Hematopoietic multipotent progenitor cell treated with erythropoietin and hydrocortisone succinate and interleukin-3 and kit ligand, for 15 days (in vitro differentiated cells): ENCODE data around the gene GMFB.

Experiments used
- DNase-seq: peaks from one replicate; pipeline ENCODE4 v3.0.0-alpha.2; 2015; ENCODE audit warnings: low spot score

The GMFB gene

GRCh38 chr14:54490445-54491175 is 1.8 kb upstream of the GMFB start:
- DNase-seq = no peak

DNA sequence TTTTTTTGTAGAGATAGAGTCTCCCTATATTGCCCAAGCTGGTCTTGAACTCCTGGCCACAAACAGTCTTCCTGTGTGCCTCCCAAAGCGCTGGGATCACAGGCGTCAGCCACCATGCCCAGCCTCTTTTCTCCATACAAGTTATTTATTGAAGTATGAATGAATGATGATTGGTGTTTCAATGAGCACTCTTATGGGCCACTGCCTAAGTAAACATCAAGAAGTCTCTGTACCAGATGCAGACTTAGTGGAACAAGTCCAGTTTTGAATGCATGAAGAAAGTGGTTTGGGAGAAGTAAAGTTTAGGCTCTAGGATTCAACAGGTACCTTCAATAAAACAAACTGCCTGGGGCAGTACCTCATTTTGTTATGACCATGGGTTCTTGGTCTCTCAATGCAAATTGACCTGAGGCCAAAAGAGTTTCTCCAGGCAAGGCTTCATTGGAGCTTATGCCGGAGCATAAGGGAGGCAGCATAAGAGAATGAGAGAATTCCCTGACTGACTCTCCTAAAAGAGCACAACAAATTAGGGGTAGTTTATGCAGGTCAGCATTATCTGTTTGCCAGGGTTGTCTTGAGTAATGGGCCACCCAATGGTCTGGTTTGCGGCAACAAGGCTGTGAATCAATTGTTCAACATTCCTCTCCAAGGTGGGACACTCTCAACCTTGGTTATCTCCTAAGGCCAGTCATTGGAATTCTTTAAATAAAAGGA is 1.1 kb upstream of the GMFB start:
- no peak for DNase-seq

GRCh38 chr14:54489318-54489683 is 521 bp upstream of the GMFB start:
- DNase-seq = no peak

DNA sequence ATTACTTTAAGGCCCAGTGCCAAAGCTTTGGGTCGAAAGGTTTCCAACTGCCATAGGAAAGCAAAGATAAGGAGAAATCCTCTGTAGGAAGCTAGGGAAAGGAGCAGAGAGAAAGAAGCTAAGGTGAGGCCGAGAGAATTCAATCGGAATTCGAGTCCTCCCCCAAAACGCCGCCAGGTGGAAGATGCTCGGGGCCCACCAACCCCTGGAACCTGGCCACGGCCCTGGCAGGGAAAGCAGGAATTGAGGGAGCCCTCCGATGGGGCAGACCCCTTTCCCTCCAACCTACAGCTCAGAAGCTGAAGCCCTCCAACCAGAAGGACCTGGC is 498 bp downstream of the GMFB start:
- no peak for DNase-seq

DNA sequence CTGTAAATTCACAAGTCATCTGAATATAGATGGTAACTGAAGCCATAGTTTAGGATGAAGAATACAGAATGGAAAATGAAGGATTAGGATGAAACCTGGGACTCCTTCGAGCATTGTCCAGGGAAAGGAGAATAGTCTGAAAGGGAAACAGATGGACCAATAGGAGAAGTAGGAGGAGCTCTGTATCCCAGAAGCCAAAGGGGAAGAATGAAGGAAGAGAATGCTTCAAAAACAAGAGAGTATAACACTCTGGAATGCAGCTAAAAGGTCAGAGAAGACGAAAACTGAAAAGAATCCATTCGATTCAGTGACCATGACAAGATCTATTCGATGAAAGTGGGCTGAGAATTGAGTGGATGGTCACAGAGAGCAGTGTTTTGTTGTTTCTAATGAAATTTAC is 1.0 kb downstream of the GMFB start:
- no peak for DNase-seq

GRCh38 chr14:54486685-54487084 is 2.1 kb downstream of the GMFB start:
- DNase-seq = peak; percentile 20

- DNase-seq = no peak
Observed at GRCh38 chr14:54483846-54484245, 4.9 kb downstream of the GMFB start.

DNA sequence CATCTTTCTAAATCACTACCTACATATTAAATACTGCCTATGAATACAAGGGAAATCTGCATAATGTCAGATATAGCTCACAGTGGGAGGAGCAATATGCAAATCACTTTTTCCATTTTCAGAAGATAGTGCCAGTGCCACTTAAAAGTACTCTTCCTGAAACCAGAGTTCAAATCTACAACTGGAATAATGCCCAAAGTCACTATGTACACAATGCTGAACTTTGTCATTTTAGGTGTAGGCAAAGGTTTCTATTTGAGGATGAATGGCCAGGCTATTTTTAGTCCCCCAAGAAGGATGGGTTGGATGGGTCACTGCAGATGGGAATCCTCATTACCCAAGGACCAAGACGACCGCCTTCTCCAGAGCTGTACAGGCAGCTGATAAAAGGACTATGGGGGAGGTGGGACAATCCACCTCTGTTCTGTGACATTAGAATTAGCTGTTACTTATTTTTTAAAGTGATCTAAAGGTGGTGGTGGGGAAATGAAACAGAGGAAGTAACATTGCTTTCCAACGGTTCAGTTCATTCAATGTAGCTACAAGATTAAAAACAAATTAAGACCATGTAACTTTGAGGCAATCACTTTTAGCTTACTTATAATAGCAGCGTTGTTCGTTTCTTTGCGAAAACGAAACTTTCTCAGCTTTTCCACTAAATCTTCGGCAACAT is 5.6 kb downstream of the GMFB start:
- DNase-seq = no peak

GRCh38 chr14:54481695-54482094 is 7.1 kb downstream of the GMFB start:
- DNase-seq = no peak

GRCh38 chr14:54480830-54481562 is 7.8 kb downstream of the GMFB start:
- DNase-seq = no peak

DNA sequence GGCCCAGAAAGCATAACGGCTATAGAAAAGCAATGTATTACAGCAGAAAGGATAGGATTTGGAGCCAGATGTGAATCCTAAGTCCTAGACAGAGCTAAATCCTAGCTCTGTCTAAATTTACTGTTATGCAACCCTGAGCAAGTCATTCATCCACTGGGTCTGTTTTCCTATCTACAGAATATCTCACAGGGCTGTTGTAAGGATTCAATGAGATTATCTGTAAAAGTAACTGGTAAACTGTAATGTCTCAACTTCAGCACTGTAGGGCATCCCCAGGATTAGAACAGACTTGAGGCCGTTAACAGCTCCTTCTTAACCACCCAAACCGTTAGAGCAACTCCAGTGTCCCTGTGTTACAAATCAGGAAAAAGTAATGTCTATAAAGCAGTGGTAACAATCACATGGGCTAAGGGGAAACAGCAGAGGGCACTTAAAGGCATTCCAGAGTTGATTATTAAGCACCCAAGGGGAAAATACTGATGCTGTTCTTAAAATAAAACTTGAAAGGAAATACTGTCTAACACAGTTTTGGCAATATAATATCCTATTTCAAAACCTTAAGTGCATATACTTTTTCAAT is 10.1 kb downstream of the GMFB start:
- DNase-seq = no peak

DNA sequence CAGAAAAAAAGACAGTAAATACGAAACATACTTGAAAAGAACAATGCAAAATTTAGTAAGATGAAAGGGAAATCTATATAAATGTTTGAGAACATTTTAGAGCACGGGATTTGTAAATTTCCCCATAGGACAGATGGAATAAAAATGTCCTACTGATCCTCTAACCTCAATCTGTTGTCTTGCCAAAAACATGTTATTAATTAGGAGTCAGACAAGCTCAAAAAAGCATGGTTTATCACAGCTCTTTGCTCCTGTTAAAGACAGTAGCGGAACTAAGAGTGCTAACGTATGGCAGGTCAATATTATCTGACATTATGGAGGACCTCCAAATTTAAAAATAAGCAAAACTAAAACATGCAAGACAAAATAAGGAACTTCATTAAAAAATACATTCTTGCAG is 12.9 kb downstream of the GMFB start:
- DNase-seq = no peak

GRCh38 chr14:54475187-54475899 is 13.4 kb downstream of the GMFB start:
- DNase-seq = no peak

GRCh38 chr14:54474232-54474793 is 14.5 kb downstream of the GMFB start:
- no peak for DNase-seq

- DNase-seq = no peak
Observed at GRCh38 chr14:54472315-54472714, 16.5 kb downstream of the GMFB start.

DNA sequence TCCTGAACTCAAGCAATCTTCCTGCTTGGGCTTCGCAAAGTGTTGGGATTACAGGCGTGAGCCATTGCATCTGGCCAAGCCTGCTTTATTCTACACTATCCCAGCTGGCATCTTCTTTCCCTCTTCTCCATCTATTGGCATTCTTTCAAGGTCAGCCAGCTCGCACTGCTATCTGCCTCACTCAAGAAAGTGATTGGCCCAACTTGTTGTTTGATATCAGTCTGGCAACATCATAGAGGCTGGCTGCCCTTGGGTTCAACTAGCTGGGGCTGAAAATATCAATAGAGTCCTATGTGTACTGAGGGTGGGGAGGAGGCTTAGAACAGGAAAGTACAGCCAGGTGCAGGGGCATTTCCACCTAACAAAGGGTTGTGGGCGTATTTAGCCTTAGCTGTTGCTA is 17.1 kb downstream of the GMFB start:
- no peak for DNase-seq

- no peak for DNase-seq
Observed at GRCh38 chr14:54470701-54471100, 18.1 kb downstream of the GMFB start.

GRCh38 chr14:54467280-54467679 is 21.5 kb downstream of the GMFB start:
- no peak for DNase-seq

DNA sequence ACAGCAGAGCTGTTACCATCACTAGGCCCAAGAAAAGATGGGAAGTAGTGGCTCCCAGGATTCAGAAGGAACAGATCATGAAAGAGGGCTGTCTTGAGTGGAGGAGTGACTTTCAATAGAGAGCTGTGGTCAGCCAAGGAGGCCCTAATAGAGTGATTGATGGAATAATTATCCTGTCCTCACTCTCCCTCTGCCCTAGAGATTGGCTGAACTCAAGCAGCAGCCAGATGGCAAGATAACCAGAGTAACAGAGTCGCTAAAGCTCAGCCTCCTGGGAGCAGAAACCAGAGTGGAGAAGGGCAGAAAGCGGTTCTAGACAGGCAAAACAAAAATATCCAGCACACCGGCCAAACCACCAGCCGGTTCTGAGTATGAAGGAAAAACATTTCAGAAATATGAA is 23.1 kb downstream of the GMFB start:
- no peak for DNase-seq

- DNase-seq = no peak
Observed at GRCh38 chr14:54462048-54462447, 26.7 kb downstream of the GMFB start.

- no peak for DNase-seq
Observed at GRCh38 chr14:54459106-54459505, 29.7 kb downstream of the GMFB start.
